SK-N-SH (cell line): Measurements from ENCODE around the gene GP1BA. TPM values are rescaled to one million over a fixed set of nuclear protein-coding genes. Genes with fewer than 3 reads are reported as not detected.

Source experiments
- POLR2AphosphoS5 ChIP-seq: IDR thresholded peaks from 2 replicates; pipeline ENCODE4 v1.6.1; 2012; ENCODE audit warnings: low read depth, low read length
- SMC3 ChIP-seq: IDR thresholded peaks from 2 replicates; pipeline ENCODE4 v1.6.1; 2012; ENCODE audit warnings: low read depth, low read length, improper control_type of control experiment
- polyA plus RNA-seq, 3 experiments: library from polyadenylated mRNA; depleted of rRNA; stranded (reverse); fragments of >200 nt; gene quantifications; 2 replicates each; pipeline ENCODE4 v1.2.3, GENCODE V29; 2012
- small RNA-seq, 7 experiments: library from RNA; depleted of rRNA; stranded (forward); fragments of <200 nt; gene quantifications; one replicate each; pipeline ENCODE3, GENCODE V24; 2012

GP1BA gene
- polyA plus RNA-seq, 1 of the 3 experiments (the other 2 are of a cell fraction): not detected

DNA sequence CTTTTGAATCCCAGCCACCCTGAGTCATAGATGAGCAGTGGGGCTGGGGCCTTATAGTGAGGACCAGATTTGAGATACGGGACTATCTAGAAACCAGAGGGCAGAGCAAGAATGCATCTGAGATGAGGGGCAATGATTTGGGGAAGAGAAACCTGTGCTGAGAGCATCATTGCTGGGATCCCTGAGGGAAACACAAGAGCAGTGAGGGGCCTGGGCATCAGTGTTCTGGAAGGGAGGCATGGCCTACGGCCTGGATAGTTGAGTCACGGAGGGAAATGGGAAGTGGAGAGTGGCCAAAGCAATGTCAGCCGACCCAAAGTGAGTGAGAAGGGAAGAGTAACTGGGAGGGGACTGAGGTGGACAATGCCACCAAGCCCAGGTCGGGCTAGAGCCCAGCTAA lies 50.2 kb downstream of the GP1BA start (continued):
- no peak for TF ChIP-seq SMC3
- no peak for TF ChIP-seq POLR2AphosphoS5
- TF ChIP-seq, all 33 proteins: peak for 0

Small RNAs within 50 kb of the gene (small RNA-seq; reads per million reads assigned to genes)
- gene MIR6864 (0 to 0.11 (median 0) reads per million in 7 experiments), gene MIR6865 (0 to 2.3 (median 0) reads per million in 7 experiments)

Other genes starting within 250 kb of the GP1BA start
- gene PELP1, start 228.1 kb upstream of the GP1BA start, polyA plus RNA-seq (2012; rRNA removed): 12.2 and 21.8 TPM in 2 replicates
- 17.3 and 24.6 TPM in 2 replicates for gene ARRB2, start 221.6 kb upstream of the GP1BA start, polyA plus RNA-seq (2012; rRNA removed)
- gene MED11, start 200.8 kb upstream of the GP1BA start, polyA plus RNA-seq (2012; rRNA removed): 51.0 and 54.4 TPM in 2 replicates
- gene ZMYND15, start 192.4 kb upstream of the GP1BA start, polyA plus RNA-seq (2012; rRNA removed): 0.06 and 0.08 TPM in 2 replicates
- gene CXCL16, start 192.3 kb upstream of the GP1BA start, polyA plus RNA-seq (2012; rRNA removed): 3.4 and 4.3 TPM in 2 replicates
- gene TM4SF5, start 160.4 kb upstream of the GP1BA start, polyA plus RNA-seq (2012; rRNA removed): not detected in 2 replicates
- gene VMO1, start 145.9 kb upstream of the GP1BA start, polyA plus RNA-seq (2012; rRNA removed): 0.76 and 1.3 TPM in 2 replicates
- not detected in 2 replicates for gene GLTPD2, start 143.3 kb upstream of the GP1BA start, polyA plus RNA-seq (2012; rRNA removed)
- gene PSMB6, start 136.1 kb upstream of the GP1BA start, polyA plus RNA-seq (2012; rRNA removed): 325 and 331 TPM in 2 replicates
- gene PLD2, start 125.1 kb upstream of the GP1BA start, polyA plus RNA-seq (2012; rRNA removed): 42.5 and 49.2 TPM in 2 replicates
- 53.2 and 64.7 TPM in 2 replicates for gene MINK1, start 98.9 kb upstream of the GP1BA start, polyA plus RNA-seq (2012; rRNA removed)
- 0.44 and 0.52 TPM in 2 replicates for gene C17orf107, start 32.7 kb upstream of the GP1BA start, polyA plus RNA-seq (2012; rRNA removed)
- gene CHRNE, start 29.2 kb upstream of the GP1BA start, polyA plus RNA-seq (2012; rRNA removed): 0.54 and 0.71 TPM in 2 replicates
- gene SLC25A11, start 7.8 kb downstream of the GP1BA start, polyA plus RNA-seq (2012; rRNA removed): 58.5 and 82.8 TPM in 2 replicates
- gene RNF167, start 8.0 kb downstream of the GP1BA start, polyA plus RNA-seq (2012; rRNA removed): 96.5 and 115 TPM in 2 replicates
- 1,627 and 2,484 TPM in 2 replicates for gene PFN1, start 16.3 kb downstream of the GP1BA start, polyA plus RNA-seq (2012; rRNA removed)
- gene ENO3, start 18.8 kb downstream of the GP1BA start, polyA plus RNA-seq (2012; rRNA removed): 29.2 and 32.5 TPM in 2 replicates
- gene SPAG7, start 35.5 kb downstream of the GP1BA start, polyA plus RNA-seq (2012; rRNA removed): 122 and 133 TPM in 2 replicates
- 18.4 and 27.0 TPM in 2 replicates for gene CAMTA2, start 55.4 kb downstream of the GP1BA start, polyA plus RNA-seq (2012; rRNA removed)
- gene INCA1, start 65.2 kb downstream of the GP1BA start, polyA plus RNA-seq (2012; rRNA removed): 1.2 and 1.3 TPM in 2 replicates
- 36.7 and 58.2 TPM in 2 replicates for gene KIF1C, start 65.7 kb downstream of the GP1BA start, polyA plus RNA-seq (2012; rRNA removed)
- 0.49 and 0.55 TPM in 2 replicates for gene SLC52A1, start 103.1 kb downstream of the GP1BA start, polyA plus RNA-seq (2012; rRNA removed)
- gene ZFP3, start 146.2 kb downstream of the GP1BA start, polyA plus RNA-seq (2012; rRNA removed): 1.5 and 2.3 TPM in 2 replicates
- 3.4 and 3.6 TPM in 2 replicates for gene ZNF232, start 179.6 kb downstream of the GP1BA start, polyA plus RNA-seq (2012; rRNA removed)
- not detected in 2 replicates for gene USP6, start 183.8 kb downstream of the GP1BA start, polyA plus RNA-seq (2012; rRNA removed)